ENCODE measurements around the gene SYNRG.

The SYNRG gene

DNA sequence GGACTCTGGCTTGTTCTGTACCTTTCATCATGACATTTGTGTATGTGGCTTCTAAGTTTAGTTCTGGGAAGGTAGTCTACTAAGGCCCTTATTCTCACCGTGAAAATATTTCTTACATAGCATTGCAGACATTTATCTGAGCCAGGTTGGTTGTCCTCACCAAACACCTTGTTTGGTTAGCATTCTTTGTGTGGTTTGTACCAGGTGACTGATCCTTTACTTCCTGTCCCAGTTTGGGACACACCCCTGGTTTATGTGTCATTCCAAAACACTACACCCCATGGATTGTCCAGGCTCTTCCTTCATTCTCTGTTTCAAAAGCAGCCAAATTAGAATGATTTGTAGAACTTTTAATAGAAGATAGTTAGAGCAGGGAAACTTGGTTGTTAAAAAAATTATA, 142.7 kb downstream of the SYNRG start:
- DNase-seq, result no peak

DNA sequence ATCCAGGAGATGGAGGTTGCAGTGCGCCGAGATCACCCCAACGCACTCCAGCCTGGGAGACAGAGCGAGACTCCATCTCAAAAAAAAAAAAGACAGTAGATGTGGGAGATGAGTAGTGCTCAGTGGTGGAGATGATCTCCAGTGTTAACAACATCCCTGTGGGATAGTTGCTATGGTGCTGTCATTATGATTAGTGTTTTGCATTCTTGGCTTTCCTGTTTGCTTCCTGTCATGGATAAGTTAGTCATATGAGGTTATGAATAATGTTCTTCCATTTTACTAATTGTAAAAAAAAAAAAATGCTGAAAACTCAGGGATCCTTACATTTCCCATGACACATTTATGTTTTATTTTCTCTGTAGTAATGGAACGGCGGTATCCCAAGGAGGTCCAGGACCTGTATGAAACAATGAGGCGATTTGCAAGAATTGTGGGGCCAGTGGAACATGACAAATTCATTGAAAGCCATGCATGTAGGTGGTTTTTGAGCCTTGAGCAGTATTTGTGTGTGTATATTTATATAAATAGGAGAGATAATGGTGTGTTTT, 144.1 kb downstream of the SYNRG start:
- DNase-seq, result no peak

All from CD4-positive, alpha-beta T cell treated with Interleukin-6 for 4 hours (primary cell).